ENCODE data around the gene SETD6. TPM values are rescaled to one million over a fixed set of nuclear protein-coding genes. Genes with fewer than 3 reads are reported as not detected.

The SETD6 gene
- total RNA-seq, 1 experiment from 2014 or later, result 44.0 TPM

- no peak for DNase-seq (ENCODE audit: extremely low read depth, low read depth)
Observed at GRCh38 chr16:58492735-58493134, 22.6 kb upstream of the SETD6 start.

- no peak for DNase-seq (ENCODE audit: extremely low read depth, low read depth)
Observed at GRCh38 chr16:58493756-58494431, 21.4 kb upstream of the SETD6 start.

- peak; percentile 85 for DNase-seq (ENCODE audit: extremely low read depth, low read depth)
Observed at GRCh38 chr16:58494981-58495520, 20.3 kb upstream of the SETD6 start.

- no peak for DNase-seq (ENCODE audit: extremely low read depth, low read depth)
Observed at GRCh38 chr16:58495521-58496331, 19.6 kb upstream of the SETD6 start.

- DNase-seq (ENCODE audit: extremely low read depth, low read depth), result no peak
Observed at GRCh38 chr16:58497468-58497867, 17.8 kb upstream of the SETD6 start.

GRCh38 chr16:58497935-58498334, 17.4 kb upstream of the SETD6 start:
- no peak for DNase-seq (ENCODE audit: extremely low read depth, low read depth)

GRCh38 chr16:58498341-58499091, 16.8 kb upstream of the SETD6 start:
- DNase-seq (ENCODE audit: extremely low read depth, low read depth), result no peak

- DNase-seq (ENCODE audit: extremely low read depth, low read depth), result no peak
Observed at GRCh38 chr16:58499092-58499511, 16.2 kb upstream of the SETD6 start.

- peak; percentile 83 for DNase-seq (ENCODE audit: extremely low read depth, low read depth)
Observed at GRCh38 chr16:58499615-58500351, 15.5 kb upstream of the SETD6 start, which contains the start of gene NDRG4. NDRG4 (plus strand) TSS chr16:58500143; CDS start chr16:58500249, 106 bp downstream.

GRCh38 chr16:58500430-58501241, 14.7 kb upstream of the SETD6 start:
- DNase-seq (ENCODE audit: extremely low read depth, low read depth), result no peak

- DNase-seq (ENCODE audit: extremely low read depth, low read depth), result peak; percentile 40
Observed at GRCh38 chr16:58501242-58502131, 13.8 kb upstream of the SETD6 start.

- DNase-seq (ENCODE audit: extremely low read depth, low read depth), result no peak
Observed at GRCh38 chr16:58502217-58502921, 12.9 kb upstream of the SETD6 start.

GRCh38 chr16:58503166-58503862, 12.0 kb upstream of the SETD6 start:
- no peak for DNase-seq (ENCODE audit: extremely low read depth, low read depth)

GRCh38 chr16:58503863-58504688, 11.2 kb upstream of the SETD6 start:
- DNase-seq (ENCODE audit: extremely low read depth, low read depth), result no peak

GRCh38 chr16:58506241-58507194, 8.8 kb upstream of the SETD6 start:
- DNase-seq (ENCODE audit: extremely low read depth, low read depth), result no peak

Data from NCI-H460 (cell line).